DND-41 (cell line): ENCODE measurements around the gene C17orf107.

Experiments used
- ATAC-seq: fragments of 200-7000 bp; cut with Tn5 transposase; 3 replicates; pipeline ENCODE4 v1.9.1; 2021; ENCODE audit warnings: low read depth; ENCODE audit not compliant: insufficient read depth
- DNase-seq: peaks from one replicate; pipeline ENCODE4 v3.0.0-alpha.2; 2020
- H2AFZ ChIP-seq: 2 replicates; pipeline ENCODE4 v1.6.0; 2012; ENCODE audit warnings: low read depth, low read length
- H3K27ac ChIP-seq: 2 replicates; pipeline ENCODE4 v1.5.1; 2012; ENCODE audit warnings: low read length, inconsistent platforms
- H3K27me3 ChIP-seq: fragments of 200-600 bp; sonication (generic); 2 replicates; pipeline ENCODE4 v1.6.0; 2012; ENCODE audit warnings: low read length, mild to moderate bottlenecking, inconsistent platforms; ENCODE audit not compliant: insufficient read depth, poor library complexity
- H3K36me3 ChIP-seq: 2 replicates; pipeline ENCODE4 v1.5.1; 2012; ENCODE audit warnings: low read length, inconsistent platforms; ENCODE audit not compliant: insufficient read depth
- H3K4me1 ChIP-seq: 2 replicates; pipeline ENCODE4 v1.5.1; 2012; ENCODE audit warnings: mild to moderate bottlenecking, low read length; ENCODE audit not compliant: insufficient read depth
- H3K4me2 ChIP-seq: 2 replicates; pipeline ENCODE4 v1.6.0; 2012; ENCODE audit warnings: mild to moderate bottlenecking, moderate library complexity, low read length, inconsistent platforms; ENCODE audit not compliant: insufficient read depth
- H3K4me3 ChIP-seq, 2 experiments: fragments of 200-600 bp in 1 of 2; shearing (Covaris generic) in 1 of 2; 2 replicates each; pipeline ENCODE4 v1.5.1; 2012 to 2016; ENCODE audit warnings: inconsistent platforms in 2 of 2, low read length in 2 of 2, mild to moderate bottlenecking in 2 of 2, low read depth in 1 of 2, moderate library complexity in 1 of 2
- H3K79me2 ChIP-seq: 2 replicates; pipeline ENCODE4 v1.6.0; 2012; ENCODE audit warnings: low read length, inconsistent platforms; ENCODE audit not compliant: insufficient read depth
- H3K9ac ChIP-seq: 2 replicates; pipeline ENCODE4 v1.6.0; 2012; ENCODE audit warnings: low read depth, mild to moderate bottlenecking, inconsistent platforms, low read length, moderate library complexity
- H3K9me3 ChIP-seq: 2 replicates; pipeline ENCODE4 v1.5.1; 2012; ENCODE audit warnings: low read length, moderate library complexity, mild to moderate bottlenecking, inconsistent platforms; ENCODE audit not compliant: insufficient read depth, severe bottlenecking
- H4K20me1 ChIP-seq: 2 replicates; pipeline ENCODE4 v1.6.0; 2012; ENCODE audit warnings: low read length; ENCODE audit not compliant: insufficient read depth
- CTCF ChIP-seq: IDR thresholded peaks from 2 replicates; pipeline ENCODE4 v1.5.1; 2012; ENCODE audit warnings: borderline replicate concordance, low read length, moderate library complexity, mild to moderate bottlenecking; ENCODE audit not compliant: poor library complexity, severe bottlenecking; ENCODE audit errors: extremely low read depth
- EZH2 ChIP-seq: IDR thresholded peaks from 3 replicates; pipeline ENCODE4 v1.6.1; 2012; ENCODE audit warnings: borderline replicate concordance, low read depth, mild to moderate bottlenecking, moderate library complexity, low read length, inconsistent platforms; ENCODE audit not compliant: severe bottlenecking

Gene C17orf107

GRCh38 chr17:4937553-4937952, 38.2 kb downstream of the C17orf107 start:
- peaks cover 40% of the 10 kb centered on the region for H3K79me2 ChIP-seq
- peaks cover 40% of the 10 kb centered on the region for H3K36me3 ChIP-seq
- no peaks in the 10 kb centered on the region for H3K27me3 ChIP-seq

GRCh38 chr17:4938069-4938491, 38.7 kb downstream of the C17orf107 start:
- peak overlapping the region; percentile 83 for H3K4me2 ChIP-seq
- peaks cover 38% of the 10 kb centered on the region for H3K4me1 ChIP-seq
- TF ChIP-seq EZH2 (no peak), CTCF (no peak)
- H3K27ac ChIP-seq = no peak overlapping the region; the same call in 1 of the 2 replicates
- no peak for ATAC-seq
- DNase-seq = no peak
- peaks cover 38% of the 10 kb centered on the region; the same call in 1 of the 2 replicates for H4K20me1 ChIP-seq
- no peak overlapping the region for H2AFZ ChIP-seq
- peak overlapping the region; percentile 82 for H3K9ac ChIP-seq
- peaks cover 45% of the 10 kb centered on the region for H3K36me3 ChIP-seq
- no peaks in the 10 kb centered on the region for H3K9me3 ChIP-seq
- H3K4me3 ChIP-seq = peak overlapping the region in 1 of 2 experiments; percentile 77; a peak in 1 of 4 replicates
- no peaks in the 10 kb centered on the region for H3K27me3 ChIP-seq
- H3K79me2 ChIP-seq = peaks cover 45% of the 10 kb centered on the region

More at GRCh38 chr17:4937553-4937952, 38.2 kb downstream of the C17orf107 start:
- Histone ChIP-seq H3K9me3 (no peaks in the 10 kb centered on the region), H3K27ac (no peak overlapping the region), H3K4me1 (peaks cover 32% of the 10 kb centered on the region), H2AFZ (no peak overlapping the region), H3K4me2 (no peak overlapping the region), H3K9ac (0 out of 2 replicates have a peak overlapping the region, but pooled peaks have one; percentile 82), H3K4me3 (no peak overlapping the region), H4K20me1 (peaks cover 33% of the 10 kb centered on the region; the same call in 1 of the 2 replicates)
- no peak for ATAC-seq
- DNase-seq = no peak
- TF ChIP-seq CTCF = no peak

- Histone ChIP-seq H3K27me3 (no peaks in the 10 kb centered on the region), H3K4me1 (peaks cover 46% of the 10 kb centered on the region), H3K36me3 (peaks cover 53% of the 10 kb centered on the region), H3K4me2 (peak overlapping the region; percentile 83), H3K27ac (peak overlapping the region; percentile 94), H3K9ac (peak overlapping the region; percentile 82), H4K20me1 (peaks cover 42% of the 10 kb centered on the region; the same call in 1 of the 2 replicates), H2AFZ (peak overlapping the region; percentile 84), H3K79me2 (peaks cover 53% of the 10 kb centered on the region), H3K9me3 (no peaks in the 10 kb centered on the region), H3K4me3 (peak overlapping the region; percentile 47 to 77)
- DNase-seq (no peak), ATAC-seq (no peak)
- TF ChIP-seq CTCF (no peak), EZH2 (no peak)
Observed at GRCh38 chr17:4938688-4939545, 39.6 kb downstream of the C17orf107 start.
